Astrocyte of the cerebellum (primary cell): ENCODE measurements around the gene TBCK.

Source experiments
- DNase-seq: peaks from one replicate; pipeline ENCODE4 v3.0.0-alpha.2; 2011; ENCODE audit warnings: low read depth
- H3K4me3 ChIP-seq: 2 replicates; pipeline ENCODE4 v1.5.1; 2011; ENCODE audit warnings: mild to moderate bottlenecking, low read depth, low read length, moderate library complexity
- CTCF ChIP-seq: IDR thresholded peaks from 2 replicates; pipeline ENCODE4 v1.5.1; 2012; ENCODE audit warnings: low read length, low read depth, moderate library complexity, mild to moderate bottlenecking; ENCODE audit errors: missing control alignments
- in situ Hi-C: cut with HindIII; loops from 2 replicates; pipeline ENCODE4 v1.10.0; 2017; ENCODE audit warnings: low sequenced_read_pairs

The TBCK gene

GRCh38 chr4:106294062-106294461, 21.9 kb downstream of the TBCK start:
- TF ChIP-seq CTCF = no peak
- no peak overlapping the region for H3K4me3 ChIP-seq
- DNase-seq = no peak
- in situ Hi-C loops = no loop called here

GRCh38 chr4:106291678-106292077, 24.3 kb downstream of the TBCK start:
- no peak for TF ChIP-seq CTCF
- no peak overlapping the region for H3K4me3 ChIP-seq
- in situ Hi-C loops = no loop called here
- no peak for DNase-seq

DNA sequence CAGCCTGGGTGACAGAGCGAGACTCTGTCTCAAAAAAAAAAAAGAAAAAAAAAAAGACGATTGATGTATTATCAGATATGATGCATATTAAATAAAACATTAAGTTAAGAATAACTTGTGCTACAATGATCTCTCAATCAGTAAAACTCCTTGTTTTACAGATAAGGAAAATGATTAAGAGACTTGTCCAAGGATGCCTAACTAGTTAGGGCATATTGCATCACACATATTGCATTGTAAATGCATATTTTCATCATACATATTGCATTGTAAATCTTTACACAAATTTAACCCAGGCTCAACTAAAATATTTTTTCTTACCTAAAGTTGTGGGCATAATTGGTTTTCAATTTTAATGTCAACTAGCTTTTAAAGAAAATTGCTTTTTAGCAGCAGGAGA, 26.3 kb downstream of the TBCK start:
- H3K4me3 ChIP-seq = no peak overlapping the region
- no peak for DNase-seq
- in situ Hi-C loops = no loop called here
- no peak for TF ChIP-seq CTCF

DNA sequence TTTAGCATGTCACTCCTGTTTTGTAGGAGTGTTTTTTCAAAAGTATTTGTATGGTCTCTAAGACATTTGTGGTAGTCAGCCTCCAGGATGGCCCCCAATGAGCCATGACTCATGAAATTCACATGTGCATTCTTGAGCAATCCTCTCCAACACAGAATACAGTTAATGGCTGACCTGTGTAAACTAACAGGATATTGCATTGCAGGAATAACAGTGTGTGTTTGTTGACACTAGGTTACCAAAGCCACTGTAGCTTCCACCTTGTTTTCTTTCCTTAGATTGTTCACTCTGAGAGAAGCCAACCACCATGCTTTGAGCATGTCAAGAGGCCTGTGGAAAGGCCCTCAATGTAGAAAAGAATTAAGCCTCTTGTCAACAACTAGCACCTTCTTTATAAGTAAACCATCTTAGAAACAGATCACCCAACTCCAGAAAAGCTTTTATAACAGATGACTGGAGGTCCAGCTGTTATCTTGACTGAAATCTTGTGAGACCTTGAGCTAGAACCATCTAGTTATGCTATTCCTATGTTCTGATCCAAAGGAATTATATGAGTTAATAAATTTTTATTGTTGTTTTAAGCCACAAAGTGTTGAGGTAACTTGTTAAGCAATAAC, 28.5 kb downstream of the TBCK start:
- no peak for TF ChIP-seq CTCF
- H3K4me3 ChIP-seq = no peak overlapping the region
- in situ Hi-C loops = no loop called here
- peak; percentile 77 for DNase-seq

DNA sequence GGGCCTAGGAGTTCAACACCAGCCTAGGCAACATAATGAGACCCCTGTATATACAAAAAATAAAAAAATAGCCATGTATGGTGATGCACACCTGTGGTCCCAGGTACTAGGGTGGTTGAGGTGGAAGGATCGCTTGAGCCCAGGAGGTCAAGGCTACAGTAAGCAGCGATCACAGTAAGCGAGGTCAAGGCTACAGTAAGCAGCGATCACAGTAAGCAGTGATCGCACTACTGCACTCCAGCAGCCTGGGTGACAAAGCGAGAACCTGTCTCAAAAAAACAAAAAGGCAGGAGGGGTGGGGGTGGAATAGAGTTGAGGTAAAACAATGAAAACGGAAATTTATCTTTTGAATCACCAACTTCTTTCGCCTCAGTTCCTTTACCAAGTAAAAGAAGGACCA, 29.4 kb downstream of the TBCK start:
- no peak for DNase-seq
- TF ChIP-seq CTCF = no peak
- no peak overlapping the region for H3K4me3 ChIP-seq
- in situ Hi-C loops = no loop called here

DNA sequence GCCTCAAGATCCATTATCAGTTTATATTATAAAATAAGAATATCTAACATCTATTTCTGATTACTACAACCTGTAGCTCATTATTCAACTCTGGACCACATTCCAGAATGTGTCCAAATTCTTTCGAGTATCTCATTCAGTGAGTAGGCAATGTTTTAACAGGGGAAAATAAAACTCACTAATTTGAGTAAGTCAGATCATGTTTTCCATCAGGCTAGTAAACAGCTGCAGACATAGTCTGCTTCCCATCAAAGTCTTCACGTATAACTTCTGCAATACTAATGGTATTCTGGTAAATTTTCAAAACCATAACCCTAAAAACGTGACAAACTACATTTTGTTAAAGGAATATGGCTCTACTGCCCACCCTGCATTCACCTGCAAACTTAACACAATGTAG, 31.8 kb downstream of the TBCK start:
- H3K4me3 ChIP-seq = no peak overlapping the region
- no peak for TF ChIP-seq CTCF
- no peak for DNase-seq
- in situ Hi-C loops = no loop called here
